Ovary (tissue), 3 donors: Measurements from ENCODE around the gene CNBP.

Experiments used
- POLR2A ChIP-seq: fragments of 450-650 bp; IDR thresholded peaks from one replicate; pipeline ENCODE4 v1.6.1; 2017; ENCODE audit warnings: antibody characterized with exemption, mild to moderate bottlenecking, moderate library complexity
- TF ChIP-seq, protein P1 (sequence below), 3 donors: fragments of 450-650 bp in 2 of 3; fragments of 200-600 bp in 1 of 3; IDR thresholded peaks; one replicate each; pipeline versions ENCODE4 v1.5.1 to v1.8.0; 2016 to 2022; ENCODE audit warnings: antibody characterized with exemption in 3 of 3, mild to moderate bottlenecking in 1 of 3
- donor health status: DM: no; HTN: no; CAD: no.

DNA sequence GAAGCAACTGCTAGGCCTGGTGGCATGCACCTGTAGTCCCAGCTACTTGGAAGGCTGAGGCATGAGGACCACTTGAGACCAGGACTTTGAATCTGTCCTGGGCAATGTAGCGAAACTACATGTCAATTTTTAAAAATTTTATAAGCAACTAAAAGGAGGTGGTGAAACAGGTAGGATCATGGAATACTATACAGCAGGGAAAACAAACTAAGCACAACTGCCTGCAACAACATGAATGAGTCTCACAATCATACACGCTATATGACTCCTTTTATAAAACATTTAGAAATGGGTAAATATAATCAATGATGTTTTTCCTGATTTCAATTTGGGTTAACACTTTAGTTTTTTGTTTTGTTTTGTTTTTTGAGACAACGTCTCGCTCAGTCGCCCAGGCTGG lies 29.5 kb upstream of the CNBP start:
- TF ChIP-seq, protein P1, sequence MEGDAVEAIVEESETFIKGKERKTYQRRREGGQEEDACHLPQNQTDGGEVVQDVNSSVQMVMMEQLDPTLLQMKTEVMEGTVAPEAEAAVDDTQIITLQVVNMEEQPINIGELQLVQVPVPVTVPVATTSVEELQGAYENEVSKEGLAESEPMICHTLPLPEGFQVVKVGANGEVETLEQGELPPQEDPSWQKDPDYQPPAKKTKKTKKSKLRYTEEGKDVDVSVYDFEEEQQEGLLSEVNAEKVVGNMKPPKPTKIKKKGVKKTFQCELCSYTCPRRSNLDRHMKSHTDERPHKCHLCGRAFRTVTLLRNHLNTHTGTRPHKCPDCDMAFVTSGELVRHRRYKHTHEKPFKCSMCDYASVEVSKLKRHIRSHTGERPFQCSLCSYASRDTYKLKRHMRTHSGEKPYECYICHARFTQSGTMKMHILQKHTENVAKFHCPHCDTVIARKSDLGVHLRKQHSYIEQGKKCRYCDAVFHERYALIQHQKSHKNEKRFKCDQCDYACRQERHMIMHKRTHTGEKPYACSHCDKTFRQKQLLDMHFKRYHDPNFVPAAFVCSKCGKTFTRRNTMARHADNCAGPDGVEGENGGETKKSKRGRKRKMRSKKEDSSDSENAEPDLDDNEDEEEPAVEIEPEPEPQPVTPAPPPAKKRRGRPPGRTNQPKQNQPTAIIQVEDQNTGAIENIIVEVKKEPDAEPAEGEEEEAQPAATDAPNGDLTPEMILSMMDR (IDR thresholded peaks at IDR 0.05): no peak
- no peak for TF ChIP-seq POLR2A
